NCI-H2029 (cell line): ENCODE results near the gene PITRM1.

Source experiments
- DNase-seq: peaks from one replicate; lab custom pipeline; 2025; lab: John Stamatoyannopoulos, UW

The PITRM1 gene

DNA sequence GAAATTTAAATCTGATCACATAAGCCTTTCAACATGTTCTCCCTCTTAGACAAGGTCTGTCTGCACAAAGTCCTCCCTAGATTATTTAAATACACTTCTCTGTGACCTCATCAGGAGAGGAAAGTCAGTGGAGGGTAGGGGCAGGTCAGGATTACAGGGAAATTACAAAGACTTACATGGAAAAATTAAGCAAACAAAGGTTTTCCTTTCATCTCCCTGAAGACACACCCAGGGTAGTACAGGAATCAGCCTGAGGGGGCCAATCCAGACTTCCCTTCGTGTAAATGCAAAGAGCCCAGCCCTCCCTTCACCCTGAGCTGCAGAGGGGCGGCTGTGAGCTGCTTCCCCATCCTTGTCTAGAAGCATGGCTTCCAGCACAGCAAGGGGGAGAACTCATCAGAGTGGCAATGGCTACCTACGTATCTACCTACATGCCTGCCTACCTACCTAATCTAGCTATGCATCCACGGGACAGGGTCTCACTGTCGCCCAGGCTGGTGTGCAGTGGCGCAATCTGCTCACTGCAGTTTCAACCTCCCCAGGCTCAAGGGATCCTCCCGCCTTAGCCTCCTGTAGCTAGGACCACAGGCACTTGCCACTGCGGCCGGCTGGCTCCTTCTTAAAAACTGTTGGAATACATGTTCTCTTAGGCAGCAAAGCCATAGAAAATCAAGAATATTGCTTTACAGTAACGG lies 33.2 kb downstream of the PITRM1 start:
- DNase-seq: no peak

DNA sequence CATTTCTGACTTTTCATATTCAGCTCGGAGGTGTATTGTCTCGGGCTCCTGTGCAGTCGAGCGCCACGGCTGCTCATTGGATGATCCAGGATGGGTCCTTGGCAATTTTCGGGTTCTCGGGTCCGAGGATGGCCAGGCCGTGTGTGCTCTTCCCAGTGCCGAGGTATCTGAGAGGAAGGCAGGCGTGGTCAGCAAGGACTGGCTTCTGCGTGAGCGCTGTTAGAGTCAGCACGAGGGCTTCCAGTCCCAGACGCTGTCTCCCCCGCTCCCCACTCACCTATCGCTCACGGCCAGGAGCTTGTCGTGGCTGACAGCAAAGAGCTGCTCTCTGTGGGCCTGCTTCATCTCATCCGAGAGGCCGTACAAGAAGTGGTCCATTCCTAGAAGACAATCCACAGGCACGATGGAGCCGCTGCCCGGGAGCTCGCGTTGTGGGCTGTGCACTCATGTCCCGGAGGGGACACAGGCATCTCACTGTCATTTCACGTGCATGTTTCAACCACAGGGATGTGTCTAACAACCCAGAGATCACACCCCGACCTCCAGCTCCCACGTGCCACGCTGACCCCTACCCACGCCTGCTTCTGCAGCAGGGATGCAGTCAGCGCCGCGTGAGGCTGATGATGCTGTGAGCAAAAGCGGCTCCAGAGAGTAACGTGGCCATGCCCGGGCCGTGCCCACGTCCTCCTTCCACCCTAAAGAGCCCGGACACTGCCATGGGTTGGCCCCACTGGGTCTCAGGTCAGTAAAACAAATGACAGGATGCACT lies 34.4 kb downstream of the PITRM1 start:
- DNase-seq: no peak

DNA sequence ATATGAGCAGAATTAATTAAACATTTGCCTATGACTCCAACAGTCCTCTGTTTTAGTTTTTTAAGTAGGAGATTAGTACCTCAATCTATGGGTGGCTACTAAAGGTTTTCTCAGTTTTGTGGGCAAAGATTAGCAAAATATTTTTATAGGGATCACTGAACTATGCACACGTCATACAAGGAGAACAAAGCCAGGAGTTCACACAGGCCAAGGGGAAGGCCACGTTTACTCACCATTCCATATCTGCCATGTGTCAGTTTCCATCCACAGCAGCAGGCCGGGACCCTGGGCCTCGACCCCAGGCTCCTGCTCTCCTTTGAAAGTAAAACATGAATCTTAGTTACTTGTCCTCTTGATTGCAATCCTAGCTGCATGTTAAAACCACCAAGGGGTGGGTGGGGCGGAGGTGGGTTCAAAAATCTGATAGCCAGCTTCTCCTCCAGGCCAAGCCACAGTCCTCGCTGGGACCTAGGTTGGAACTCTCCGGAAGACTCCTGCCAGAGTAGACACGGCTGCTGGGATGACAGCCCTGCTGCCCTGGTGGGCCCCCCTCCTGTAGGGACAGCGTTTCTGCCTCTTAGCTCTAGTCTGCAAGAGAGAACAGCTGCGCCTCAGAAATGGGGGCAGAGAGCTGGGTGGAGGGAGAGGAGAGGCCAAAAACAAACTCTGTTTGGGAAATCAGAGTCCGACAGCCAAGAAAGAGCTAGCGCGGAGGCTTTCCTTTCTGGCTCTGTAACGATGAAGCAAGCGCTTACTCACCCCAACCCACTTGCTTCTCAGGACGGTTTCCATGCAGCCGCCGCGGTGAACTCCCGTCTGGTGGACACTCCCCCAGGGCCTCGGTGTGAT lies 35.6 kb downstream of the PITRM1 start:
- no peak for DNase-seq

DNA sequence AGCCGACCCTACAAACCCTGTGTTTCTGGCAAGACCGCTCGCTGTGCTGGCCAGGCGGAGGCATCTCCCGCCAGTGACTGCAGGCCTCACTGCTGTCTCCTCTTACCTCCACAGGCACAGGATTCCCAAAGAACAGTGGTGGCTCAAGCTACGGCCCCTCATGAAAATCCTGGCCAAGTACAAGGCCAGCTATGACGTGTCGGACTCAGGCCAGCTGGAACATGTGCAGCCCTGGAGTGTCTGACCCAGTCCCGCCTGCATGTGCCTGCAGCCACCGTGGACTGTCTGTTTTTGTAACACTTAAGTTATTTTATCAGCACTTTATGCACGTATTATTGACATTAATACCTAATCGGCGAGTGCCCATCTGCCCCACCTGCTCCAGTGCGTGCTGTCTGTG lies 36.2 kb downstream of the PITRM1 start:
- DNase-seq: no peak

DNA sequence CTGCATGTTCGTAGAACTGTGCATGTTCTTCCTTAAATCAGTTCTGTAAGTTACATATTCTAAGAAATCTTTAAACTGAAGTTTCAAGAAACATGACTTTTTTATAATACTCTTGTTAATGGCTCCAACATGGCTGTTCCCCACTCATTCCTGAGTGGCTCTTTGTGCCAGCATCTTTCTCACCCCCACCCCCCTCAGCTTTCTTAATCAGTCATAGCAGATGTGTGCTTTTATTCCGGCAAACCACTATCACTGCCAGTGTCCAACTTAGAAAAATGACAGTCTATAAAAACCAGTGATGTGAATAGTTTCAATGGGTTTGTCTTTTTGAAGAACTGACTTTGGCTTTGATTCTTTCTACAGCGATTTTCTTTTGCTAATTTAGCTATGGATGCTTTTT lies 37.6 kb downstream of the PITRM1 start:
- no peak for DNase-seq

DNA sequence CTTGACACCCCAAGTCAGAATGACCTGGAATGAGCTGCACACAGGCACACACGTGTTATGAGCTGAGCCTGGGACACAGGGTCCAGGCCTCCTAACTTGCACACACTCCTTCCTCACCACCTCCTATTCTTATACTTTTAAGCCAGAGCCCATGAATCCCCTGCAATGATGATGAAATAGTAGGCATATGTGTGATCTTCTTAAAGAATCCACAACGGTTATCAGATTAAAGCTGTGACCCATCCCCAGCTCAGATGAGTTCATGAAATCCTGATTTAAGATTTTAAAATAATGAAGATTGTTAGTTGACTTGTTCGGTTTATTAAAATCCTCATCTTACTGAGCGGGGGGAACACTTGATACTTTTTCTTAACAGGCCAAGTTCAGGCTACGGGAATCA lies 38.6 kb downstream of the PITRM1 start:
- no peak for DNase-seq

DNA sequence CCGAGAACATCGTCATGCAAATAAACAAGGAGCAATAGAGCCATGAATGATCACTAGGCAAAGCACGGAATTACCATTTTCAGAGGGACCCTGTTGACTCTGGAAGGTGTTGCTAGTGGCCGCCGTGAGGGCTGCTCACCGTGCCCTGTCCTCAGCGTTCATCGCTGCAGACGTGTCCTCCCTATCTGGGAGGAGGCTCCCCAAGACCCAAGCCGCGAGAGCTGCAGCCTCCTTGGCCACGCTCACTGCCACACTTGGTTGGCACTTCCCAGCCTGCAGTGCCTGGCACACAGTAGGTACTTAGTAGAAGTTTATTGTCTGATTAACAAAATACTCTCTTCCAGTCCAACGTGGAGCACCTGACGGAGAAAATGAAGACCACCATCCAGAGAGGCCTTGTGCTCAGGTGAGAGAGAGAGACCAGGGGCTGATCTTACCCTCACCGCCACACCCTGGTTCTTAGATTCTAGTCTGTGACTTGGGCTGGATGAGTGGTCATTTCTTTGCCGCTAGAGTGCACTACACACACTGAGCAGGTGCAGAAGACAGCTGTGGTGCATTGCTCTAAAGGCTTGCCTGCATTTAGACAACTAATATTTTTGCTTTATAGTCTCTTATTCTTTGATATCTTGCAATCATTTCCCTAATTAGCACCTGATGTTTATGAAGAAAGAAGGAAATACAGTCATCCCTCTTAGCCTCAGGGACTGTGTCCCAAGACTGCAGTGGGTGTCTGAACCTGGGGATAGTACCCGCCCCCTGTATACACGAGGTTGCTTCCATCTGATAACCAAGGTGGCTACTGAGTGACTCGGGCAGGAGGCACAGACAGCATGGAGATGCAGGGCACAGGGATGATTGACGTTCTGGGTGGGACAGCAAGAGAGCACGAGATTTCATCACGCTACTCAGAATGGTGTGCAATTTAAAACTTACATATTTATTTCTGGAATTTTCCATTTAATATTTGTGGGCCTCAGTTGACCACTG lies 40.3 kb downstream of the PITRM1 start:
- DNase-seq: no peak

DNA sequence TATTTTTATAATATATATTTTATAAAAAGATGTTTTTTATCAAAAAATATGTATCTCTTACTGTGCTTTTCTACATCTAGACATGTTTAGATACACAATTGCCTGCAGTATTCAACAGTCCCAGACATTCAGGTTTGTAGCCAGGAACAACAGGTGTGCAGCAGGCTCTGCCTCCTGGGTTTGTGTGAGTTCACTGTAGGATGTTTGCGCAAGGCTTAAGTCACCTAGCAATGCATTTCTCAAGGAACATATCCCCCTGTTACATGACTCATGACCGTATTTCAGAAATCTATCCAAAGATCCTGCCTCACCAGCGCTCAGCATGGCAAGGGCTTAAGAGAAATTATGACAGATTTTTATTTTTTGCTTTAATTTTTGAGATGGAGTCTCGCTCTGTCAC lies 41.5 kb downstream of the PITRM1 start:
- DNase-seq: peak; percentile 66

DNA sequence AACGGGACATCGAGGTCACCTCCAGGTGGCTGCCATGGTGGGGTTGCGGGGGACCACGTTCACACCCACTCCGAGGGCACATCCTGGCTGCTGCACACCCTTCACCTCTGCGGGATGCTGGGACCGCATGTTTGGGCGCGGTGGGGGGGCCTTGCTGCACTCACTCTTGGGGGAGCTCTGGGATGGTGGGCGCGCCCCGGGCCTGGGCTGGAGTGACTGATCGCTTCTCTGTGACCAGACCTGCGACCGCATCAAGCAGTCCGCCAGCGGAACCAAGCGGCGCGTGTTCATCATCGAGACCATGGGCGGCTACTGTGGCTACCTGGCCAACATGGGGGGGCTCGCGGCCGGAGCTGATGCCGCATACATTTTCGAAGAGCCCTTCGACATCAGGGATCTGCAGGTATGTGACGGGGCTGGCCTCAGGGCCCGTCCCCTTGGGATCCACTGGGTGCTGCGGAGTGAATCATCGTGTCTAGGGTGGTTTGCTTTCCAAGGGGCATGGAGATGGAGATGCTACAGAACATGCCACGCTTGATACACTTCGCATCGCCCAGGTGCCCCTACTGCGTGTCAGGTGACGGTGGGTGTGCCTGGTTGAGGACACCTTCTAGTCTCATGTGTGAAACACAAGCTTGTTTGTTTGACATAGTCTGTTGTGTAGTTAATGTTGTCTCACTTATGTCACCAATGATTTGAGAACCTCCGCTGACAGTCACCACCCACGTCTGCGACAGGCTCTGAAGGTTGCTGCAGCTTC lies 42.8 kb downstream of the PITRM1 start:
- DNase-seq: no peak

DNA sequence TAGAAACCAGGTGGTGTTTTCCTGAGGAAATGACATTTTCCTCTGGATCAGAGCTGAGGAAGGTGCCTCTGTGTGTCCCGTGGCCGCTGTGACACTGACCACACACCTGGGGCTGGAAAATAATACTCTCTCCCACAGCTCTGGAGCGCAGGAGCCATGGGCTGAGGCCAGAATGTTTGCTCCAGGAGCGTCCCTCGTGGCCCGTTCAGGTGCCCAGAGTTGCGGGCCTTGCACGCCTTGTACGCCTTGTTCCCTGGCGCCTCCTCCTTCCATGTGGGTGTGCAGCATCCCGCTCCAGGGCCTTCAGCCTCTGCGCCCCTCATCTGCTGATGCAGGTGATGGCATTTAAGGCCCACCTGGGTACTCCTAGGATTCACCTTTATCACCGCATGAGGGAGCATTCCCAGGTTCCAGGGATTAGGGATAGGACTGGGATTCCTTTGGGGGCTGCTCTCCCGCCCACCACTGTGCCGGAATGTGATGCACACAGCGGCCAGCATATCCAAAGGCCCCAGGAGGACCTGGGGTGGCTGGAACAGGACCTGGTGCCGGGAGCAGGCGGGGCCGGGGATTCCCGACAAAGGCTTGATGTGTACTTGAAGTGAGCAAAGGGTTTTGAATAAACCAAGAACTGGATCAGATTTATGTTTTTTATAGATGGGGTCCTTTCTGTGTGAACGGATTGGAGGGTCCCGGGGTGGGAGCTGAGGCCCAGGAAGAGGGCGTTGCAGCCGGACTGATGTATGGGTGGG lies 44.0 kb downstream of the PITRM1 start:
- DNase-seq: no peak

DNA sequence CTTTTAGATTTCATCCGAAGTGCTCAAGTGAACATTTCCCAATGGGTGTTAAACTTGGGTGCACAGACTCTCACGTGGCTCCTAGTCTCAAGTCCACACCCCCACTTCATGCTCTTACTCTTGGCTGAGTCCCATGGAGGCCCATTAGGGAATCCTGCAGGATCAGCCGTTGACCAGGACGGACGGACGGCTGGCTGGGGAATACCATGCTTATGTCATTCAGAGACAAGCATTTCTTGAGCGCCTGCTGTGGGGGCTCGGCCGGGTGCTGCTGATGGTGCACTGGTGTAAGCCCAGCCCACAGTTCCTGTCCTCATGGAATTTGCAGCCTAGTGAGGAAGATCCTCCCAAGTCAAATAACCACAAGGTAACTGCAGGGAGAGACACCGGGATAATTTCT lies 44.7 kb downstream of the PITRM1 start:
- no peak for DNase-seq

DNA sequence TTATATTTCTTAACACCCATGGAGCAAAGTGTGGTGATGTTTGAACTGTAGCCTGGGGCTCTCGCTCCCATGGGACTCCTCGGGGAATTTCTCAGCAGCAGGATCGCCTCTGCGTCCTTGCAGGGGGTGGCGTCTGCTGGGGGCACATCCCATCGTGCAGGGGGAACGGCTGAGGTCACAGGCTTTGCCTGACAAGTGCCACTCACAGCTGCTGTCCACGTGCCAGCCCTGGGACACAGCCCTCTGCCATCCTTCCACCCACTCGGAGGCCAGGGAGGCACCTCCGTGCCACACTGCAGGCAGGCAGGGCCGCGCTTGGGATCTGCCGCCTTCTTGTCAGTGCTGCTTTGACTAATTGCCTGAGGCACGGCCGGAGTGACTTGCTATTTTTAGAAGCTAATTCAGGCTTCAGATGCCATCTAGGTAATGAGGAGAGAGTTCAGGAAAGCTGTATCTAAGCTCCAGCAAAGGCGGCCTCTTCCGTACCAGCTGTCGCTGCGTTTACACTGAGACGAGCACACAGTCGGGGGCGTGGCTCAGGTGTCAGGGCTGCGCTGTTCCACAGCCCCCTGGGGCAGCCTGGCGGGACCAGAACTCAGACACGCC lies 45.7 kb downstream of the PITRM1 start:
- peak; percentile 90 for DNase-seq

DNA sequence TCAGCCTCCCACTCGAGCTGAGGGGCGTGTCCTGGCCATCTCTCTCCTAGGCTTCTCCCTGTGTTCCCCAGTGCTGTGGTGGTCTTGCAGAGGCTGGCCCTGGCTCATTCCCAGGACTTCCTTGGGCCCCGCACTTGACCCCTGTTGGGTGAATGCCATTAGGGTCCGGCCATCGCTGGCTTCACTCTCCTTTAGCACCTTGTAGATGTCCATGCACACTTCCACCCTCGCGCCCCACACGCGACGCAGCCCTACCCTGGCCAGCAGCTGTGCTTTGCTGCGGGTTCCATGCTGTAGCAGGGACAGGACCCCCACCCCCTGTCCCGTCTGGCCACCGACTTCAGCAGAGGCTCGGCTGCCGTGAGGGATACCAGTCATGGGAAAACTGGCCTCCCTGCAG lies 46.3 kb downstream of the PITRM1 start:
- DNase-seq: no peak

DNA sequence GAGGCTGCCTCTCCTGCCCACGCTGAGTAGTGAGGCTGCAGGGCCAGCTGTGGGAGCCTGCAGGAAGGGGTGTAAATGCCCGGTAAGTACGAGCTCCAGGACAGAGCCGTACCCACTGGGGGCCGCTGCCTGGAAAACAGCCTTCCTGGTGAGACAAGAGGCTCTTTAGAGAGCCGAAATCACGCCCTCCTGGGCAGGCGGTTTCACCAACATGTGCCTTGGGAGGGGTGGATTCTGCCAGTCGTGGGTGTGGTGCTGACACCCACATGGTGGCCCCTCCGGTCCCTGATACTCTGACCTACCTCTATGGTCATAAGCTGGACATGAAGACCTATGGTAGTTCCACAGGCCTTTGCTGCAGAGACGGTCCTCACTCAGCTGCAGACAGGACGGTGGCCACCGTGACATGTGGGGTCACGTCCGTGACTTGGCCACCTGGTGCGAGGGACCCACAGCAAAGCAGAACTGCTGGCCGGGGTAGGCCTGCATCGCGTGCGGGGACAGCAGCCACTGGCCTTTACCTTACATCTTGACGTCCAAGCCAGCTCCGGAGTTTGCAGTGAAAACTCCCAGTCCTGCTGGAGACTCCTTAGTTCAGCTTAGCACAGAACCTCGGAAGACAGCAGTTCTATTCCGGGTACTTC lies 46.9 kb downstream of the PITRM1 start:
- no peak for DNase-seq

DNA sequence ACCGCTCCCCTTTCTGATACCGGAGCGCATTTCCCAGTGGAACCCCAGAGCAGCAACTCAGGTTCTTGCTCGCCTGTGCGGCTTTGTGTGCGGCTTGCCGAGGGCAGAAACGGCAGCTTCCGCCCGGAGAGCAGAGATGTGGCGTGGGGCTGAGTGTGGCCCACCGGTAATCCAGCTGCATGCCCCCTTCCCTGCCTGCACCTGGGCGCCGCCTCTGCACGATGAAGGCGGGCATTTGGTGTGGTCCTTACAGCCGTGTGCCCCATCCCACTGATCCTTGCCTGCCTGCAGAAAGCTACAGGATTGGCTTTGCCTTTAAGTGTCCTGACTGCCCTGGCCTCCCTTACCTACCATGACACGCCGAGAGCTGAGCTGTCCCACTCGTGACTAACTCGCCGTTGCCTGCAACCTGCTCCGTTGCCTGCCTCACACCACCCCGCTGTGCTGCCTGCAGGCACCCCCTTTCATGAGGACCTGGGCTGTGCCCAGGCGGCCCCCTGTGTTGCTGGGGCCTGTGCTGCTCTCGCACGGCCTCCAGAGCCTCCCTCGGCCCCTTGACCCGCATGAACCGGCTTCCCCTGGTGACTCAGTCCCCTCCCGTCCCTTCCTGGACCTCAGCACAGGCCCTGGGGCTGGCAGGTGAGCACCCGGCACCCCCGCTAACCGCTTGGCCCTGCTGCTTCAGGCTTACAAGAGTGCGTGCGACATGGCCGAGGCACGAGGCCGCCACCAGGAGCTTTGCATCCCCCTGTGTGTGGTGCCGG lies 48.0 kb downstream of the PITRM1 start:
- DNase-seq: no peak

DNA sequence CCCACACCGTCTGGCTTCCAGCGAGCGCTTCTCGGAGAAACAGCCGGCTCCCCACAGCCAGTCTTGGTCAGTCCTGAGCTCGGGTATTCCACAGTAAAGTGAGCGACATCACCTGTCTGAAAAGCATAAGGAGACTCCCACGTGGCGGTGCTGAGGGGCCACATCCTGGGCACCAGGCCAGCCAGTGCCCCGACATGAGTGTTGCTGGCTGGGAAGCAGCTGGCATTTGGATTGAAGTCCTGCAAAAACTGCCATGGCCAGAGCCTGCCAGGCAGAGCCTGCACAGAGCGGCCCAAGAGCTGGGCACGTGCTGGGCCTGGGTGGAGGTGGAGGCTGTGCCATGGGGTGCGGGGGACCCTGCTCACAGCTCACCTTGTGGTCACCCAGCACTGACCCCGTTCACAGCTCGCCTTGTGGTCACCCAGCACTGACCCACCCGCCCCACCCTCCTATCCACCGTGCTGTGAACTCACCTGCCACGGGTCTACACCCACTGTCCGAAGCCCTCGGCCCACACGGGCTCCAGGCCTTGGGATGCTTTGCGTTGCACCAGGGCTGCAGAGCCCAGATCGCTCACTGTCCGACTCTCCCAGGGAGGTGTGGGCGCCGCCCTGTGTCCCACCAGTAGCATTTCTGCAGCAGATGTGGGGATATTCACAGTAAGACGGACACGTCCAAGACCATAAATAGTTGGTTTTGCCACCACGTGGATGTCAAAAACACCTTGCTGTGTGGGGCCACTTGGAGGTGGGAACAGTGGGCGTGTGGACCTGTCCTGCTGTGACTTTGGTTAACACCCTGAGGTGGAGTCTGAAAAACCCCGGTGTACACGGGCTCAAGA lies 48.8 kb downstream of the PITRM1 start:
- peak; percentile 76 for DNase-seq

DNA sequence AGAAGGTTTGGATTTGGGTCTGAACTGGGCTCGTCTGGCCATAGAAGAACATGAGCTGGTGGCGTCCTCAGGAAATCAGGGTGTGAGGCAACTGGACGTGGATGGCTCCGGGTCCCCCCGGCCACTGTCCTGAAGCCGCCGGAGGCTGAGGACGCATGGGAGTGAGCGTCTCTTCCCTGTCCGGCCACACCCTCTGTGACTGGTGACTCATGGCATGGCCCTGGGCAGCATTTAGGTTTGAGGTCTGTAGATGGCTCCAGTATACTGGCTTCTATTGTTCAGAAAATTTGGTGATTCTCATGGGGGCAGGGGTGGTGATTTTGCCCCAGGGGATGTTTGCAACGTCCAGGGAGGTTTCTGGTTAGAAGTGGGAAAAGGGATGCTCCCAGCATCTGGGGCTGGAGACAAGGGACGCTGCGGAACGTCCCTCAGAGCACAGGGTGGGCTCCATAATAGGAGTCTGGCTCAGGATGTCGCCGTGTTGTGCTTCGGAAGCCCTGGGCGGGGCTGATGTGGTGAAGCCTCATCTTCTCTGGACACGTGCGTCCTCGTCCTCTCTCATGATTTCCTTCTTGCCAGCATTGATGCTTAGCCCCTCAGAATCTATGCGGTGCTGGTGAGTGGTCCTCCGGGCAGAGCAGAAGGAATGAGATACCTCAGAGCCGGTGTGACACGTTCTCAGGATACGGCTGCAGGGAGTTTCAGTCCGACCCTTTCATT lies 49.9 kb downstream of the PITRM1 start:
- DNase-seq: no peak
